Heart left ventricle (tissue), 16 donors: ENCODE data around the gene BPTF. TPM values are rescaled to one million over a fixed set of nuclear protein-coding genes. Genes with fewer than 3 reads are reported as not detected.
A peak's percentile ranks its signal among the peaks of the same experiment; 100 is the strongest.

Source experiments
- ATAC-seq, 4 donors: fragments of 200-7000 bp; cut with Tn5 transposase; one replicate each; pipeline ENCODE4 v1.9.1; 2020 to 2022; ENCODE audit warnings: moderate library complexity in 4 of 4, mild to moderate bottlenecking in 3 of 4, moderate number of reproducible peaks in 1 of 4
- DNase-seq, 5 donors: peaks; one replicate each; pipeline ENCODE4 v3.0.0-alpha.2; 2020
- H3K27ac ChIP-seq, 12 donors: fragments of 200-600 bp; sonication (generic) in 4 of 12; one replicate each; pipeline versions ENCODE4 v1.5.0 to v1.8.0; 2016 to 2022; ENCODE audit warnings: mild to moderate bottlenecking in 2 of 12
- H3K27me3 ChIP-seq, 9 donors: fragments of 200-600 bp; sonication (generic) in 2 of 9; one replicate each; pipeline versions ENCODE4 v1.5.1 to v1.8.0; 2016 to 2022; ENCODE audit warnings: mild to moderate bottlenecking in 3 of 9
- H3K36me3 ChIP-seq, 9 donors: fragments of 200-600 bp; sonication (generic) in 2 of 9; one replicate each; pipeline versions ENCODE4 v1.5.0 to v1.8.0; 2018 to 2022; ENCODE audit warnings: mild to moderate bottlenecking in 2 of 9
- H3K4me1 ChIP-seq, 12 donors: fragments of 200-600 bp; sonication (generic) in 4 of 12; one replicate each; pipeline versions ENCODE4 v1.5.0 to v1.8.0; 2016 to 2022; ENCODE audit warnings: mild to moderate bottlenecking in 3 of 12
- H3K4me3 ChIP-seq, 12 donors: fragments of 200-600 bp; sonication (generic) in 4 of 12; one replicate each; pipeline versions ENCODE4 v1.5.0 to v1.8.0; 2017 to 2022; ENCODE audit warnings: mild to moderate bottlenecking in 9 of 12, moderate library complexity in 4 of 12
- H3K9me3 ChIP-seq, 12 donors: fragments of 200-600 bp; sonication (generic) in 4 of 12; one replicate each; pipeline versions ENCODE4 v1.5.0 to v1.8.0; 2016 to 2022; ENCODE audit warnings: mild to moderate bottlenecking in 1 of 12
- POLR2A ChIP-seq, 2 donors: fragments of 450-650 bp; IDR thresholded peaks; one replicate each; pipeline ENCODE4 v1.6.1; 2017; ENCODE audit warnings: antibody characterized with exemption in 2 of 2, mild to moderate bottlenecking in 2 of 2, moderate library complexity in 2 of 2
- WGBS, 4 donors: extraction: QIAGEN DNeasy Blood & Tissue Kit in 2 of 4; methylation state at CpG; one replicate each; pipeline versions ENCODE4 v1.1.5 to v1.1.7; 2013 to 2018; 5-methylcytosine and 5-hydroxymethylcytosine counted together
- intact Hi-C, 10 donors: fragments of 100-400 bp; cut with DNase I; formaldehyde crosslinking; loops; one replicate each; pipeline versions ENCODE4 v1.11.1 to v1.14.2; 2022
- polyA plus RNA-seq, 2 donors: library from polyadenylated mRNA; stranded (reverse); fragments of 200-250 nt; gene quantifications; one replicate each; pipeline ENCODE4 v1.2.3, GENCODE V29; 2013
- total RNA-seq, 9 donors: library from RNA; depleted of rRNA in 2 of 9; stranded (reverse); fragments of >200 nt in 2 of 9; fragmentation: NEBNext Ultra II Directional in 3 of 9; extraction: Animal tissue kit (Norgen Biotek cat#: 25700) in 3 of 9; gene quantifications; one replicate each; pipeline versions ENCODE4 v1.1.0 to v1.2.4, GENCODE V29; 2016 to 2023
- TF ChIP-seq, protein P1 (sequence below), 12 donors: fragments of 200-600 bp; sonication (generic) in 4 of 12; IDR thresholded peaks; one replicate each; pipeline versions ENCODE4 v1.5.0 to v1.8.0; 2018 to 2022; ENCODE audit warnings: antibody characterized with exemption in 12 of 12, mild to moderate bottlenecking in 5 of 12
- donor health status: ischemic (EF 13 %, LVEDD 7.1; RV severe dilation, severe dysfunction).
- donor health status: healthy with polysubstance abuse.
- donor health status: DM: no; HTN: yes; CAD: no.
- donor health status: DM: no; HTN: no; CAD: no.
- donor health status: ischemic (EF 25% LVEDD 6.9; RV normal size, moderate dysfunction).
- donor health status: ischemic (EF 25% LVEDD 5.7; RV mildly dilated, moderate dysfunction).
- donor health status: healthy.
- donor health status: DM: yes; HTN: yes; CAD: no.
- donor health status: ischemic (EF 35%, LVEDD 5.7; RV mildly dilated, moderate dysfunction).
- donor health status: nonischemic (EF 11% LVEDD 7.7; RV severe dilation, severe dysfunction).
- donor health status: DM: yes; HTN: yes; CAD: no.
- donor health status: PGD.
- donor health status: ischemic (EF 29% LVEDD 5.4; RV normal size, mild dysfunction).
- donor health status: nonischemic (EF 23%, LVEDD 6.1; RV moderate dilation, normal function).

The BPTF gene
- total and polyA plus RNA-seq, 11 donors: 16.7 to 96.9 (median 65.5) TPM

DNA sequence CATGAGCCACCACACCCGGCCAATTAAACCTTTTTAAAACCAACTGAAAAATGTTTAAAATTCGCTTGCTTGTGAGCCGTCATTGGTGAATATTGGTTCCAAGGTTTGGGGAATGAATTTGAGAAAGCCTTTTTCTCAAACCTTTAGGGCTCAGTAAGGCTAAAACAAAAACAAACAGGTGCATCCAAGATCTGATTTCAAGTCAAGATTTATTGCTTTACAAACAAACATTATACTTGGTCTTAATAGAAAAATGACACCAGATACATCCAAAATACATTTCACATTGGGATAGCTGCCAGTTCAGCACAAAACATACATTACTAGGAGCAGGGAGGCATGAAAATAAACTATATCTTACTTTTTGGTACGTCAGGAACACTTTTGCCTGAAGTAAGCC, 165.6 kb downstream of the BPTF start:
- 94 to 98% (median 97%) methylated on average over 4 of the region's 4 CpGs for WGBS, 4 donors
- Histone ChIP-seq H3K36me3 (peaks cover 0 to 4% (median 0%) of the 10 kb centered on the region in 9 donors), H3K4me1 (peaks cover 2 to 29% (median 15%) of the 10 kb centered on the region in 12 donors), H3K9me3 (no peaks in the 10 kb centered on the region), H3K4me3 (no peak overlapping the region), H3K27me3 (peaks cover 0 to 3% (median 0%) of the 10 kb centered on the region in 9 donors), H3K27ac (no peak overlapping the region)
- intact Hi-C loops: loop anchor here in 1 of 10 donors (5.0 kb wide), 1 partner anchor 46 kb away; the partner anchor contains the start of gene KPNA2
- no peak for TF ChIP-seq POLR2A (IDR thresholded peaks at IDR 0.05)
- TF ChIP-seq, protein P1, sequence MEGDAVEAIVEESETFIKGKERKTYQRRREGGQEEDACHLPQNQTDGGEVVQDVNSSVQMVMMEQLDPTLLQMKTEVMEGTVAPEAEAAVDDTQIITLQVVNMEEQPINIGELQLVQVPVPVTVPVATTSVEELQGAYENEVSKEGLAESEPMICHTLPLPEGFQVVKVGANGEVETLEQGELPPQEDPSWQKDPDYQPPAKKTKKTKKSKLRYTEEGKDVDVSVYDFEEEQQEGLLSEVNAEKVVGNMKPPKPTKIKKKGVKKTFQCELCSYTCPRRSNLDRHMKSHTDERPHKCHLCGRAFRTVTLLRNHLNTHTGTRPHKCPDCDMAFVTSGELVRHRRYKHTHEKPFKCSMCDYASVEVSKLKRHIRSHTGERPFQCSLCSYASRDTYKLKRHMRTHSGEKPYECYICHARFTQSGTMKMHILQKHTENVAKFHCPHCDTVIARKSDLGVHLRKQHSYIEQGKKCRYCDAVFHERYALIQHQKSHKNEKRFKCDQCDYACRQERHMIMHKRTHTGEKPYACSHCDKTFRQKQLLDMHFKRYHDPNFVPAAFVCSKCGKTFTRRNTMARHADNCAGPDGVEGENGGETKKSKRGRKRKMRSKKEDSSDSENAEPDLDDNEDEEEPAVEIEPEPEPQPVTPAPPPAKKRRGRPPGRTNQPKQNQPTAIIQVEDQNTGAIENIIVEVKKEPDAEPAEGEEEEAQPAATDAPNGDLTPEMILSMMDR (IDR thresholded peaks at IDR 0.05): no peak
- DNase-seq (no peak), ATAC-seq (no peak)

DNA sequence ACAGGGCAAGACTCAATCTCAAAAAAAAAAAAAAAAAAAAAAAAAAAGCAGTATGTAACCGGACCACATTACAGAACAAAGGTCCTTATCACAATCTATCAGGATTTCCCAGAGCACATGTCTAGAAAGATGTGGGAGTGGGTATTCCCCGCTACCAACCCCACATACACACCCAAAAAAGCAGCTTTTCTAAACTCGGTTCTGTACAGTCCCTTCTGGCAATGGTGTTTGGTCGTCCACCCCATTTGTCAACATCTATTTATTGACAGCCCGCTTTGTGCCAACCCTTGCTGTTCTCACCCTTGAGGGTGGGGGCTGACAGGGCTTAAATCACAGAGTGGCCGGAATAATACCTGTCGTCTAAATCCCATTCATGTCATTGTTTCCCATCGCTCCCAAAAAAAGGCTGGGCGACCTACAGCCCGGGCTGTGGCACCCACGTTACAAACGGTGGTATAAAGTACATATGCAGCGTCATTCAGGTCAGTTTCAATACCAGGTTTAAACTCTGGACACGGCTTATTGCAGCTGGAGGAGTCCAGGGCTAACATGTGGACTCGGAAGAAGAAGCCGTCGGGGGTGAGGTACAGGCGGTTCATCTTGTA, 167.3 kb downstream of the BPTF start:
- intact Hi-C loops: loop anchor here in 3 of 10 donors (1.0 to 5.0 kb wide), 5 partner anchors 26 to 45 kb away; partner anchors contain the start of gene KPNA2 (in 1 of the 3)
- Histone ChIP-seq H3K27me3 (peaks cover 0 to 3% (median 0%) of the 10 kb centered on the region in 9 donors), H3K9me3 (no peaks in the 10 kb centered on the region), H3K4me3 (peak overlapping the region; percentile 47 to 98 (median 80)), H3K36me3 (peaks cover 0 to 4% (median 0%) of the 10 kb centered on the region in 9 donors), H3K4me1 (peaks cover 2 to 38% (median 15%) of the 10 kb centered on the region in 12 donors), H3K27ac (peak overlapping the region; percentile 88 to 96 (median 95))
- WGBS, 4 donors: 9 to 14% (median 11%) methylated on average over 17 to 18 of the region's 18 CpGs
- TF ChIP-seq POLR2A (IDR thresholded peaks at IDR 0.05): no peak
- TF ChIP-seq, protein P1 (IDR thresholded peaks at IDR 0.05): no peak
- ATAC-seq (peak in 2 of 4 donors; percentile 35 to 53), DNase-seq (peak in 1 of 5 donors; percentile 29)

DNA sequence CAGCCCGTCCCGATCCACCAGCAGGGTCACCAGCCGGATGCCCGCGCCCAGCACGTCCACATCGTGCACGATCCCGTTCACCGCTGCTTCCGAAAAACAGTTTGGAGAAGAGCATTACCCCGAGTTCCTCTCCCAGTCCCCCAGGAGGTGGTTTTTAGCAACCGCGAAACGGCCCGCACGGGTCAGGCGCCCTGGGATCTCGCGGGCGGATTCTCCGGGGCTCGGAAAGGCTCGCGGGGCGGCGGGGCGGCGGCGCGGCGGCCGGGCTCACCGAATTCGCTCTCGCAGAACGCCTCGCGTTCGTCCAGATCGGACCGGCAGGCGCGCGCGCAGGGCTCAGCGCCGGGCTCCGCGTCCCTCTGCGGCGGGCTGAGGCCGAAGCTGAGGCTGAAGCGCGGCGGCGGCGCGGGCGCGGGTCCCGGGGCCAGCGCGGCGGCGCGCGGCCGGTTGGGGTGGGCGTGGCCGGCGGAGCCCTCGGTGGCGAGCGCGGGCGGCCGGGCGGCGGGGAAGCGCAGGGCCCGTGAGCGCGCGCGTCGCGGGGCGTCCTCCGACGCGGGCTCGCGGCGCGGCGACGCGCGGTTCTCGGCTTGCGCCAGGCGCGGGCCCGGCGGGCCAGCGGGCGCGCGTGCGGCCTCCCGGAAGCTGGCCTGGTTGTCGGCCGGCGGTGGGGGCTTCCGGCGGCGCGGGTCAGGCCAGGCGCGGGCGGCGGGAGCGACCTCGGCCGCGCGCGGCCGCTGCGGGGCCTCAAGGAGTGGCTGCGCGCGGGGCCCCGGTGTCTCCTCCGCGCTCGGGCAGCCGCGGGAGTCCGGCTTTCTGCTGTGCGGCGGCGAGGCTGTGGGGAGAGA, 168.1 kb downstream of the BPTF start:
- DNase-seq (peak; percentile 87 to 94 (median 91)), ATAC-seq (peak; percentile 60 to 87 (median 79))
- Histone ChIP-seq H3K4me1 (peaks cover 2 to 38% (median 15%) of the 10 kb centered on the region in 12 donors), H3K27ac (peak overlapping the region; percentile 91 to 96 (median 95)), H3K9me3 (no peaks in the 10 kb centered on the region), H3K4me3 (peak overlapping the region; percentile 65 to 98 (median 81)), H3K36me3 (peaks cover 0 to 4% (median 0%) of the 10 kb centered on the region in 9 donors), H3K27me3 (peaks cover 0 to 3% (median 0%) of the 10 kb centered on the region in 9 donors)
- TF ChIP-seq POLR2A (IDR thresholded peaks at IDR 0.05): peak in 1 of 2 donors; percentile 56
- TF ChIP-seq, protein P1 (IDR thresholded peaks at IDR 0.05): peak in 2 of 12 donors; percentile 18 to 19
- 0 to 1% (median 0%) methylated on average over 35 to 144 of the region's 144 CpGs for WGBS, 4 donors
- intact Hi-C loops: loop anchor here in 3 of 10 donors (1.0 to 5.0 kb wide), 5 partner anchors 25 to 44 kb away; partner anchors contain the start of gene KPNA2 (in 1 of the 3)
